Measurements from ENCODE around the gene HECW1.

The HECW1 gene

GRCh38 chr7:43121973-43122372 lies 9.5 kb downstream of the HECW1 start:
- no peak for DNase-seq
- H3K27ac ChIP-seq = no peak overlapping the region
- H3K4me3 ChIP-seq (ENCODE audit: low read depth, low read length) = no peak overlapping the region
- H3K36me3 ChIP-seq (replicated peaks) = no peaks in the 10 kb centered on the region
- H3K27me3 ChIP-seq (replicated peaks) = no peaks in the 10 kb centered on the region
- TF ChIP-seq CTCF (IDR thresholded peaks at IDR 0.05; ENCODE audit: low read depth, low read length, missing control alignments) = no peak
- in situ Hi-C loops (cut with HindIII; ENCODE audit: low pct_ligation_motif_present, low sequenced_read_pairs) = no loop called here

GRCh38 chr7:43123457-43123856 lies 11.0 kb downstream of the HECW1 start:
- H3K27ac ChIP-seq = no peak overlapping the region
- DNase-seq = no peak
- H3K27me3 ChIP-seq (replicated peaks) = no peaks in the 10 kb centered on the region
- in situ Hi-C loops (cut with HindIII; ENCODE audit: low pct_ligation_motif_present, low sequenced_read_pairs) = no loop called here
- TF ChIP-seq CTCF (IDR thresholded peaks at IDR 0.05; ENCODE audit: low read depth, low read length, missing control alignments) = no peak
- no peaks in the 10 kb centered on the region for H3K36me3 ChIP-seq (replicated peaks)
- no peak overlapping the region for H3K4me3 ChIP-seq (ENCODE audit: low read depth, low read length)

- DNase-seq = no peak
- no peaks in the 10 kb centered on the region for H3K27me3 ChIP-seq (replicated peaks)
- no peaks in the 10 kb centered on the region for H3K36me3 ChIP-seq (replicated peaks)
- TF ChIP-seq CTCF (IDR thresholded peaks at IDR 0.05; ENCODE audit: low read depth, low read length, missing control alignments) = no peak
- no peak overlapping the region for H3K4me3 ChIP-seq (ENCODE audit: low read depth, low read length)
- H3K27ac ChIP-seq = no peak overlapping the region
- in situ Hi-C loops (cut with HindIII; ENCODE audit: low pct_ligation_motif_present, low sequenced_read_pairs) = no loop called here
These were observed 11.9 kb downstream of the HECW1 start for GRCh38 chr7:43124388-43124787.

GRCh38 chr7:43130347-43130746 lies 17.9 kb downstream of the HECW1 start:
- H3K27me3 ChIP-seq (replicated peaks) = no peaks in the 10 kb centered on the region
- in situ Hi-C loops (cut with HindIII; ENCODE audit: low pct_ligation_motif_present, low sequenced_read_pairs) = no loop called here
- no peak for TF ChIP-seq CTCF (IDR thresholded peaks at IDR 0.05; ENCODE audit: low read depth, low read length, missing control alignments)
- H3K27ac ChIP-seq = no peak overlapping the region
- H3K4me3 ChIP-seq (ENCODE audit: low read depth, low read length) = no peak overlapping the region
- H3K36me3 ChIP-seq (replicated peaks) = no peaks in the 10 kb centered on the region
- no peak for DNase-seq

- no peaks in the 10 kb centered on the region for H3K36me3 ChIP-seq (replicated peaks)
- in situ Hi-C loops (cut with HindIII; ENCODE audit: low pct_ligation_motif_present, low sequenced_read_pairs) = no loop called here
These were observed 22.7 kb downstream of the HECW1 start for GRCh38 chr7:43135129-43135528.

More at GRCh38 chr7:43135129-43135528, 22.7 kb downstream of the HECW1 start:
- no peak for TF ChIP-seq CTCF (IDR thresholded peaks at IDR 0.05; ENCODE audit: low read depth, low read length, missing control alignments)
- H3K4me3 ChIP-seq (ENCODE audit: low read depth, low read length) = no peak overlapping the region
- no peak for DNase-seq
- no peak overlapping the region for H3K27ac ChIP-seq
- H3K27me3 ChIP-seq (replicated peaks) = no peaks in the 10 kb centered on the region

Data from brain microvascular endothelial cell (primary cell).